SK-N-SH treated with all-trans-retinoic acid at 6 μM for 48 hours (cell line): ENCODE results near the gene GORASP1.

ENCODE experiments used
- ESRRG ChIP-seq: fragments of 250-450 bp; sonication (Bioruptor Pico); IDR thresholded peaks from 2 replicates; pipeline ENCODE4 v1.6.1; 2021; ENCODE audit warnings: mild to moderate bottlenecking
- GLIS3 ChIP-seq: fragments of 250-450 bp; sonication (Bioruptor Pico); IDR thresholded peaks from 2 replicates; pipeline ENCODE4 v1.5.0; 2020; ENCODE audit warnings: mild to moderate bottlenecking, moderate library complexity
- ISL1 ChIP-seq: fragments of 250-450 bp; sonication (Bioruptor Pico); IDR thresholded peaks from 2 replicates; pipeline ENCODE4 v2.1.2; 2022; ENCODE audit warnings: mild to moderate bottlenecking, moderate library complexity
- PPARA ChIP-seq: fragments of 250-450 bp; sonication (Bioruptor Pico); IDR thresholded peaks from 2 replicates; pipeline ENCODE4 v1.5.0; 2020; ENCODE audit warnings: mild to moderate bottlenecking, borderline replicate concordance
- RARB ChIP-seq: fragments of 250-450 bp; sonication (Bioruptor Pico); IDR thresholded peaks from 2 replicates; pipeline ENCODE4 v1.8.0; 2021; ENCODE audit warnings: mild to moderate bottlenecking, moderate library complexity
- ZC3H10 ChIP-seq: fragments of 250-450 bp; sonication (Bioruptor Pico); IDR thresholded peaks from 2 replicates; pipeline ENCODE4 v1.5.1; 2021; ENCODE audit warnings: mild to moderate bottlenecking, moderate library complexity
- ZFP3 ChIP-seq: fragments of 250-450 bp; sonication (Bioruptor Pico); IDR thresholded peaks from 2 replicates; pipeline ENCODE4 v1.5.0; 2020; ENCODE audit warnings: mild to moderate bottlenecking, moderate library complexity
- ZFP30 ChIP-seq: fragments of 450-650 bp; formaldehyde crosslinking; IDR thresholded peaks from 2 replicates; pipeline ENCODE4 v1.5.0; 2022; ENCODE audit warnings: mild to moderate bottlenecking, moderate library complexity
- ZNF565 ChIP-seq: fragments of 450-650 bp; formaldehyde crosslinking; conservative IDR thresholded peaks from 2 replicates; pipeline ENCODE4 v1.5.0; 2020; ENCODE audit warnings: low read depth, mild to moderate bottlenecking, moderate library complexity
- ZNF70 ChIP-seq: fragments of 450-650 bp; formaldehyde crosslinking; IDR thresholded peaks from 2 replicates; pipeline ENCODE4 v1.5.0; 2020; ENCODE audit warnings: mild to moderate bottlenecking, moderate library complexity
- TF ChIP-seq, protein P1 (sequence below): fragments of 250-450 bp; sonication (Bioruptor Pico); IDR thresholded peaks from 2 replicates; pipeline ENCODE4 v1.8.0; 2020; ENCODE audit warnings: mild to moderate bottlenecking, moderate library complexity, borderline replicate concordance
- TF ChIP-seq, protein P2 (sequence below): fragments of 250-450 bp; sonication (Bioruptor Pico); IDR thresholded peaks from 2 replicates; pipeline ENCODE4 v1.5.1; 2020; ENCODE audit warnings: low read depth, mild to moderate bottlenecking, moderate library complexity

DNA sequence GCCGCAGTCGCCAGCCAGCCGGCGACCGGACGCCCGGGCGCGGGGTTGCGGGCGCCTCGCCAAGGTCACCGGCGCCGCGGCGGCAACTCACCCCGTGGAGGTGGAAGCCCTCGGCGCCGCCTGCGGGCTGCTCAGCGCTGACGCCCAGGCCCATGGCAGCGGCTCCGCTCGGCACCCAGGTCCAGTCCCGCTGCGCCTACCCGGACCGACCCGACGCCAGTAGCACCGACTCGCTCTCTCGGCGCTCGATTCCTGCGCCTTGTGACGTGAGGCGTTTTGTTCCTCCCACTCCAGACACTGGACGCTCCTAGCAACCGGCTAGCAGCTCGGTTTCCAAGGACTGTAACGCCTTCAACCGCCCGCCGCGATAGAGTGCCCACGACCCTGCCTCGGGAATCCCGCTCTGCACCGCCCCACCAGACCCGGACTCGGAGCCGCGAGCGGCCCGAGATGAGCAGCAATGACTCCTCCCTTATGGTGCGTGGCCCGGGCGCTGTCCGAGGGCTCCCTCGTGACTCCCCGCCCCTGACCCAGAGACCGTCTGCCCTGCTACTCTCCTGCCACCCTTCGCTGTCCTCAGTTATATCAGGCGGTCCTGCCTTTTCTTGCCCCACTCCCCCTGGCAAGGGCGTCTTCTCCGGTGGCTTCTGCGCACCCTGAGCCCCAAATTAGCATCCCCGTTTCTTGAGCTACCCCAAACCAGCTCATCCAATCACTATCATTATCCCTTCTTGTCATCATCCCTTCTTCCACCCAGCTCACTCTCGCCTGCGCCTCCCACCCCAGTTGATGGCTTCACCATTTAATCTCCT, at the start of gene GORASP1, which contains the start of gene TTC21A:
- TF ChIP-seq GLIS3 (CRISPR knock-in tag) (no peak), ISL1 (no peak), ZC3H10 (CRISPR knock-in tag) (no peak), ZFP30 (CRISPR knock-in tag) (no peak), RARB (CRISPR knock-in tag) (no peak), ESRRG (CRISPR knock-in tag) (no peak), ZNF565 (CRISPR knock-in tag) (no peak), ZFP3 (CRISPR knock-in tag) (no peak), ZNF70 (CRISPR knock-in tag) (no peak), PPARA (no peak)
- TF ChIP-seq, protein P1, sequence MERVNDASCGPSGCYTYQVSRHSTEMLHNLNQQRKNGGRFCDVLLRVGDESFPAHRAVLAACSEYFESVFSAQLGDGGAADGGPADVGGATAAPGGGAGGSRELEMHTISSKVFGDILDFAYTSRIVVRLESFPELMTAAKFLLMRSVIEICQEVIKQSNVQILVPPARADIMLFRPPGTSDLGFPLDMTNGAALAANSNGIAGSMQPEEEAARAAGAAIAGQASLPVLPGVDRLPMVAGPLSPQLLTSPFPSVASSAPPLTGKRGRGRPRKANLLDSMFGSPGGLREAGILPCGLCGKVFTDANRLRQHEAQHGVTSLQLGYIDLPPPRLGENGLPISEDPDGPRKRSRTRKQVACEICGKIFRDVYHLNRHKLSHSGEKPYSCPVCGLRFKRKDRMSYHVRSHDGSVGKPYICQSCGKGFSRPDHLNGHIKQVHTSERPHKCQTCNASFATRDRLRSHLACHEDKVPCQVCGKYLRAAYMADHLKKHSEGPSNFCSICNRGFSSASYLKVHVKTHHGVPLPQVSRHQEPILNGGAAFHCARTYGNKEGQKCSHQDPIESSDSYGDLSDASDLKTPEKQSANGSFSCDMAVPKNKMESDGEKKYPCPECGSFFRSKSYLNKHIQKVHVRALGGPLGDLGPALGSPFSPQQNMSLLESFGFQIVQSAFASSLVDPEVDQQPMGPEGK (CRISPR knock-in tag): no peak
- TF ChIP-seq, protein P2, sequence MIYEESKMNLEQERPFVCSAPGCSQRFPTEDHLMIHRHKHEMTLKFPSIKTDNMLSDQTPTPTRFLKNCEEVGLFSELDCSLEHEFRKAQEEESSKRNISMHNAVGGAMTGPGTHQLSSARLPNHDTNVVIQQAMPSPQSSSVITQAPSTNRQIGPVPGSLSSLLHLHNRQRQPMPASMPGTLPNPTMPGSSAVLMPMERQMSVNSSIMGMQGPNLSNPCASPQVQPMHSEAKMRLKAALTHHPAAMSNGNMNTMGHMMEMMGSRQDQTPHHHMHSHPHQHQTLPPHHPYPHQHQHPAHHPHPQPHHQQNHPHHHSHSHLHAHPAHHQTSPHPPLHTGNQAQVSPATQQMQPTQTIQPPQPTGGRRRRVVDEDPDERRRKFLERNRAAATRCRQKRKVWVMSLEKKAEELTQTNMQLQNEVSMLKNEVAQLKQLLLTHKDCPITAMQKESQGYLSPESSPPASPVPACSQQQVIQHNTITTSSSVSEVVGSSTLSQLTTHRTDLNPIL (CRISPR knock-in tag): no peak
